Breast epithelium (tissue), 3 donors: ENCODE data around the gene SEC31B.

Experiments used
- POLR2A ChIP-seq: fragments of 450-650 bp; IDR thresholded peaks from one replicate; pipeline ENCODE4 v1.6.1; 2016; ENCODE audit warnings: antibody characterized with exemption, mild to moderate bottlenecking, moderate library complexity
- TF ChIP-seq, protein P1 (sequence below), 3 donors: fragments of 450-650 bp; IDR thresholded peaks; one replicate each; pipeline ENCODE4 v1.5.1; 2016 to 2017; ENCODE audit warnings: antibody characterized with exemption in 3 of 3, mild to moderate bottlenecking in 3 of 3, moderate library complexity in 3 of 3

DNA sequence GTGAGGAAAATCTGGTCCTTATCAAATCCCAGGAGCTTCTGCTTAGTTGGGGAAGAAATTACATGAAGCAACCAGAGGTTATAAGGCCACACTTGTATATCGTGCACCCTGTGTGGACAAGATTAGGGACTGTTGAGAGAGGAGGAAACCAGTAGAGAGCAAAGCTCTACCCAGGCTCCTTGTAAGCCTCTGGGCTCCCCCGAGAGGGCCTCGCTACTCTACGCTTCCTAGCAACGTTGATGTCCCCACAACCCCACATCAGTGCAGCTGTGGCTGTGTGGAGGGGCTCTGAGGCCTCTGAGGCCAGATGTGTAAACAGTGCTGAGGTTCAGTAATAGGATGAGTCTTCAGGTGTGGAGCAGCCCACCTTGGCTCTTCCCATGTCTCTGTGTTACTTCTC is 32.1 kb upstream of the SEC31B start:
- TF ChIP-seq, protein P1, sequence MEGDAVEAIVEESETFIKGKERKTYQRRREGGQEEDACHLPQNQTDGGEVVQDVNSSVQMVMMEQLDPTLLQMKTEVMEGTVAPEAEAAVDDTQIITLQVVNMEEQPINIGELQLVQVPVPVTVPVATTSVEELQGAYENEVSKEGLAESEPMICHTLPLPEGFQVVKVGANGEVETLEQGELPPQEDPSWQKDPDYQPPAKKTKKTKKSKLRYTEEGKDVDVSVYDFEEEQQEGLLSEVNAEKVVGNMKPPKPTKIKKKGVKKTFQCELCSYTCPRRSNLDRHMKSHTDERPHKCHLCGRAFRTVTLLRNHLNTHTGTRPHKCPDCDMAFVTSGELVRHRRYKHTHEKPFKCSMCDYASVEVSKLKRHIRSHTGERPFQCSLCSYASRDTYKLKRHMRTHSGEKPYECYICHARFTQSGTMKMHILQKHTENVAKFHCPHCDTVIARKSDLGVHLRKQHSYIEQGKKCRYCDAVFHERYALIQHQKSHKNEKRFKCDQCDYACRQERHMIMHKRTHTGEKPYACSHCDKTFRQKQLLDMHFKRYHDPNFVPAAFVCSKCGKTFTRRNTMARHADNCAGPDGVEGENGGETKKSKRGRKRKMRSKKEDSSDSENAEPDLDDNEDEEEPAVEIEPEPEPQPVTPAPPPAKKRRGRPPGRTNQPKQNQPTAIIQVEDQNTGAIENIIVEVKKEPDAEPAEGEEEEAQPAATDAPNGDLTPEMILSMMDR (IDR thresholded peaks at IDR 0.05), result no peak
- TF ChIP-seq POLR2A, result no peak
